PC-9 (cell line): ENCODE data around the gene NFKBIB. TPM values are rescaled to one million over a fixed set of nuclear protein-coding genes. Genes with fewer than 3 reads are reported as not detected.

Experiments
- BruUV-seq: library from RNA; stranded (reverse); fragments of 400-500 nt; replicated peaks from 2 replicates; lab custom pipeline; 2021; lab: Mats Ljungman, UMichigan
- CTCF ChIA-PET: fragments of 300-600 bp; sonication (Branson Sonifier 250); formaldehyde crosslinking; loops from one replicate; lab custom pipeline; 2022; ENCODE audit warnings: antibody characterized with exemption; lab: Charles Lee
- POLR2A ChIA-PET: fragments of 300-600 bp; sonication (Branson Sonifier 250); formaldehyde crosslinking; loops from one replicate; lab custom pipeline; 2022; ENCODE audit warnings: antibody characterized with exemption; ENCODE audit not compliant: unreplicated experiment; lab: Charles Lee
- DNase-seq, 2 experiments: peaks; one replicate each; pipeline versions ENCODE4 v3.0.0 to v3.0.0-alpha.2; 2015 to 2022; ENCODE audit warnings: mixed read lengths in 1 of 2
- H2AFZ ChIP-seq: fragments of 200-600 bp; sonication (generic); 2 replicates; pipeline ENCODE4 v1.8.1; 2017; ENCODE audit warnings: antibody characterized with exemption
- H3F3A ChIP-seq: fragments of 200-600 bp; sonication (generic); 2 replicates; pipeline ENCODE4 v1.8.1; 2017; ENCODE audit warnings: antibody characterized with exemption, mild to moderate bottlenecking, low read depth; ENCODE audit not compliant: insufficient read depth
- H3K27ac ChIP-seq: fragments of 200-600 bp; sonication (generic); 2 replicates; pipeline ENCODE4 v1.6.1; 2016; ENCODE audit warnings: mixed run types
- H3K27me3 ChIP-seq: fragments of 200-600 bp; sonication (generic); 2 replicates; pipeline ENCODE4 v1.6.1; 2016; ENCODE audit warnings: low read depth, mixed run types; ENCODE audit not compliant: insufficient read depth
- H3K36me3 ChIP-seq: fragments of 200-600 bp; sonication (generic); 2 replicates; pipeline ENCODE4 v1.6.1; 2016; ENCODE audit warnings: low read depth, mixed run types
- H3K4me1 ChIP-seq: fragments of 200-600 bp; sonication (generic); replicated peaks from 2 replicates; pipeline ENCODE4 v1.6.1; 2016; ENCODE audit warnings: mixed run types; ENCODE audit not compliant: insufficient read depth
- H3K4me2 ChIP-seq: fragments of 200-600 bp; sonication (generic); 2 replicates; pipeline ENCODE4 v1.6.1; 2017; ENCODE audit warnings: mixed run types
- H3K4me3 ChIP-seq: fragments of 200-600 bp; sonication (generic); 2 replicates; pipeline ENCODE4 v1.6.1; 2016; ENCODE audit warnings: mixed run types
- H3K79me2 ChIP-seq: fragments of 200-600 bp; sonication (generic); 2 replicates; pipeline ENCODE4 v1.6.1; 2017; ENCODE audit warnings: low read depth, mixed run types
- H3K9me2 ChIP-seq: fragments of 200-600 bp; sonication (generic); 2 replicates; pipeline ENCODE4 v1.8.1; 2017; ENCODE audit warnings: mild to moderate bottlenecking; ENCODE audit not compliant: insufficient read depth
- H3K9me3 ChIP-seq: fragments of 200-600 bp; sonication (generic); 2 replicates; pipeline ENCODE4 v1.8.1; 2016; ENCODE audit warnings: low read depth; ENCODE audit not compliant: insufficient read depth
- H4K20me1 ChIP-seq: fragments of 200-600 bp; sonication (generic); 2 replicates; pipeline ENCODE4 v1.8.1; 2017; ENCODE audit not compliant: insufficient read depth
- EZH2 ChIP-seq: fragments of 200-600 bp; sonication (generic); IDR thresholded peaks from 2 replicates; pipeline ENCODE4 v1.8.0; 2017; ENCODE audit warnings: antibody characterized with exemption, low read depth
- intact Hi-C: fragments of 100-400 bp; cut with micrococcal nuclease; formaldehyde crosslinking; loops from one replicate; pipeline ENCODE4 v1.10.0; 2022; ENCODE audit not compliant: unreplicated experiment
- total RNA-seq: library from RNA; stranded (reverse); gene quantifications from 2 replicates; pipeline ENCODE4 v1.2.3, GENCODE V29; 2021
- TF ChIP-seq, protein P1 (sequence below): fragments of 200-600 bp; sonication (generic); conservative IDR thresholded peaks from 2 replicates; pipeline ENCODE4 v1.6.1; 2017; ENCODE audit warnings: mixed run types, antibody characterized with exemption, mild to moderate bottlenecking, moderate library complexity

The NFKBIB gene
- total RNA-seq, 1 experiment from 2014 or later: 21.6 TPM

DNA sequence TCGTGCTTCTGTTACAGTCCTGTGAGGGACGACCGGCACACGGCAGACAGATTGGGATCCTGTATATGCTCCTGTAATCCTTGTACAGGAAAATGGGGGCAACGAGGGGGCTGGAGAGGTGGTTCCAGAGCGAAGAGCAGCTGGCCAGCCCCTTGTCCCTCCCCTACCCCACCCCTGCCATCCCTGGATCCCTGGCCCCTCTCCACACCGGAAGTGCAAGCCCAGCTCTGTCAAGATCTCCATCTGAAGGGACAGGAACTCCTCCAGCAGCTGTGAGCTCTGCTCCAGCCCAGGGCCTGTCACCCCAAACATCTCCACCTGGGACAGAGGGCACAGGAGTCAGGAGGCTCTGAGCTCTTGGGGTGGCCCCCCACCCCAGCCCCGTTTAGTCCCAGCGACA lies 17.7 kb downstream of the NFKBIB start:
- Histone ChIP-seq H2AFZ (no peak overlapping the region), H3K79me2 (no peaks in the 10 kb centered on the region), H3F3A (peaks cover 13% of the 10 kb centered on the region; the same call in 1 of the 2 replicates), H3K4me1 (no peaks in the 10 kb centered on the region), H4K20me1 (no peaks in the 10 kb centered on the region), H3K27me3 (no peaks in the 10 kb centered on the region), H3K9me3 (no peaks in the 10 kb centered on the region), H3K4me3 (no peak overlapping the region), H3K36me3 (no peaks in the 10 kb centered on the region), H3K27ac (no peak overlapping the region), H3K9me2 (no peaks in the 10 kb centered on the region), H3K4me2 (no peak overlapping the region)
- TF ChIP-seq, protein P1, sequence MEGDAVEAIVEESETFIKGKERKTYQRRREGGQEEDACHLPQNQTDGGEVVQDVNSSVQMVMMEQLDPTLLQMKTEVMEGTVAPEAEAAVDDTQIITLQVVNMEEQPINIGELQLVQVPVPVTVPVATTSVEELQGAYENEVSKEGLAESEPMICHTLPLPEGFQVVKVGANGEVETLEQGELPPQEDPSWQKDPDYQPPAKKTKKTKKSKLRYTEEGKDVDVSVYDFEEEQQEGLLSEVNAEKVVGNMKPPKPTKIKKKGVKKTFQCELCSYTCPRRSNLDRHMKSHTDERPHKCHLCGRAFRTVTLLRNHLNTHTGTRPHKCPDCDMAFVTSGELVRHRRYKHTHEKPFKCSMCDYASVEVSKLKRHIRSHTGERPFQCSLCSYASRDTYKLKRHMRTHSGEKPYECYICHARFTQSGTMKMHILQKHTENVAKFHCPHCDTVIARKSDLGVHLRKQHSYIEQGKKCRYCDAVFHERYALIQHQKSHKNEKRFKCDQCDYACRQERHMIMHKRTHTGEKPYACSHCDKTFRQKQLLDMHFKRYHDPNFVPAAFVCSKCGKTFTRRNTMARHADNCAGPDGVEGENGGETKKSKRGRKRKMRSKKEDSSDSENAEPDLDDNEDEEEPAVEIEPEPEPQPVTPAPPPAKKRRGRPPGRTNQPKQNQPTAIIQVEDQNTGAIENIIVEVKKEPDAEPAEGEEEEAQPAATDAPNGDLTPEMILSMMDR: no peak
- TF ChIP-seq EZH2: no peak
- ChIA-PET CTCF (no interaction called here), POLR2A (no interaction called here)
- intact Hi-C loops: no loop called here
- BruUV-seq: no TSS peak
- no peak for DNase-seq

DNA sequence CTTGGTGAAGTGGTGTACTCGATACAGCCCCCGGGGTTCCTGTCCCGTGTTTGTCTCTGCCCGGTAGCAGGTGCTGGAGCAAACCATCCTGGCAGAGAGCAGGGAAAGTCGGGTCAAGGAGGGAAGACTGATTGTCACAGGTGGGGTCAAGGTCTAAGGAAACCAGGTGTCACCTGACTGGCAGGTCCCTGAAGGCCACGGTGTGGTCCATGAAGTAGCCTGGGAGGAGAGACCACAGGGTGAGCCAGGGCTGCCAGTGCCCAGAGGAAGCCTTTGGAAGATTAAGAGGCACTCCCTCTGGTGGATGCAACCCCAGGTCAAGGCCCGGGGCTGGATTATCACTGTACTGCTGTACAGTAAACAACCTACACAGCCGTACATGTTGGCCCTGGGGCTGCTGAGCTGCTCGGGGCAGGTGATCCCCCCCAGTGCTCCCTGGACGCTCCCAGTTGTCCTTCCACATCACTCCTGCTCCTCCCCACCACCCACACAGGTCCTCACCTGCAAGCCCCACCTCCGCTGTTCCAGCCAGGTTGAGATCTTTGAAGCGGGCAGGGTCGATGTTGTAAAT lies 18.2 kb downstream of the NFKBIB start:
- POLR2A ChIA-PET: no interaction called here
- Histone ChIP-seq H3K9me3 (no peaks in the 10 kb centered on the region), H3F3A (peaks cover 9% of the 10 kb centered on the region; the same call in 1 of the 2 replicates), H3K4me1 (no peaks in the 10 kb centered on the region), H3K27me3 (no peaks in the 10 kb centered on the region), H2AFZ (no peak overlapping the region), H4K20me1 (no peaks in the 10 kb centered on the region), H3K79me2 (no peaks in the 10 kb centered on the region), H3K4me3 (no peak overlapping the region), H3K4me2 (no peak overlapping the region), H3K9me2 (no peaks in the 10 kb centered on the region), H3K36me3 (no peaks in the 10 kb centered on the region), H3K27ac (no peak overlapping the region)
- BruUV-seq: no TSS peak
- intact Hi-C loops: no loop called here
- TF ChIP-seq, protein P1: no peak; the same call in 1 of the 2 replicates
- TF ChIP-seq EZH2: no peak
- CTCF ChIA-PET: no interaction called here
- peak in 1 of 2 experiments; percentile 16 for DNase-seq

- H3K4me1 ChIP-seq: no peaks in the 10 kb centered on the region
- H3K36me3 ChIP-seq: no peaks in the 10 kb centered on the region
- peaks cover 7% of the 10 kb centered on the region; the same call in 1 of the 2 replicates for H3F3A ChIP-seq
- H3K4me3 ChIP-seq: no peak overlapping the region
- intact Hi-C loops: no loop called here
- POLR2A ChIA-PET: no interaction called here
- no peaks in the 10 kb centered on the region for H3K79me2 ChIP-seq
- CTCF ChIA-PET: interaction anchor here (0.5 kb wide), 1 partner anchor 25 kb away, joined by 10 read pairs; no protein-coding TSS in a partner anchor
- H4K20me1 ChIP-seq: no peaks in the 10 kb centered on the region
- no TSS peak for BruUV-seq
- no peaks in the 10 kb centered on the region for H3K27me3 ChIP-seq
- H3K9me2 ChIP-seq: no peaks in the 10 kb centered on the region
- H3K27ac ChIP-seq: no peak overlapping the region
- TF ChIP-seq, protein P1: no peak
- no peak for TF ChIP-seq EZH2
- H3K4me2 ChIP-seq: no peak overlapping the region
- no peak for DNase-seq
- no peak overlapping the region for H2AFZ ChIP-seq
- no peaks in the 10 kb centered on the region for H3K9me3 ChIP-seq
Observed at GRCh38 chr19:38918526-38918925, 18.8 kb downstream of the NFKBIB start.
